Putamen (tissue), 1 donor: ENCODE data around the gene MKI67.

ENCODE experiments used
- DNase-seq: peaks from one replicate; pipeline ENCODE4 v3.0.0-alpha.2; 2016; ENCODE audit warnings: low spot score

Gene MKI67

GRCh38 chr10:128084364-128084763, 41.9 kb downstream of the MKI67 start:
- DNase-seq = no peak

GRCh38 chr10:128083191-128083895, 42.9 kb downstream of the MKI67 start:
- DNase-seq = no peak

GRCh38 chr10:128081720-128082119, 44.5 kb downstream of the MKI67 start:
- no peak for DNase-seq

- no peak for DNase-seq
Observed at GRCh38 chr10:128081222-128081621, 45.0 kb downstream of the MKI67 start.

GRCh38 chr10:128080641-128081040, 45.6 kb downstream of the MKI67 start:
- DNase-seq = no peak

GRCh38 chr10:128080231-128080630, 46.0 kb downstream of the MKI67 start:
- DNase-seq = no peak

GRCh38 chr10:128078136-128078969, 47.9 kb downstream of the MKI67 start:
- no peak for DNase-seq

- DNase-seq = no peak
Observed at GRCh38 chr10:128077155-128077875, 48.9 kb downstream of the MKI67 start.

- DNase-seq = no peak
Observed at GRCh38 chr10:128074589-128074988, 51.6 kb downstream of the MKI67 start.

- no peak for DNase-seq
Observed at GRCh38 chr10:128073890-128074289, 52.3 kb downstream of the MKI67 start.

GRCh38 chr10:128072941-128073645, 53.1 kb downstream of the MKI67 start:
- no peak for DNase-seq

- DNase-seq = no peak
Observed at GRCh38 chr10:128072046-128072445, 54.2 kb downstream of the MKI67 start.

- no peak for DNase-seq
Observed at GRCh38 chr10:128071417-128071782, 54.8 kb downstream of the MKI67 start.

- no peak for DNase-seq
Observed at GRCh38 chr10:128070721-128071416, 55.4 kb downstream of the MKI67 start.

GRCh38 chr10:128070161-128070560, 56.1 kb downstream of the MKI67 start:
- DNase-seq = no peak

- peak; percentile 79 for DNase-seq
Observed at GRCh38 chr10:128069351-128070051, 56.7 kb downstream of the MKI67 start.

GRCh38 chr10:128068398-128069285, 57.6 kb downstream of the MKI67 start:
- no peak for DNase-seq

- DNase-seq = no peak
Observed at GRCh38 chr10:128067691-128068397, 58.4 kb downstream of the MKI67 start.

- DNase-seq = no peak
Observed at GRCh38 chr10:128066870-128067382, 59.3 kb downstream of the MKI67 start.
